IMR-90 (cell line): ENCODE data around the gene TNRC6C. TPM values are rescaled to one million over a fixed set of nuclear protein-coding genes. Genes with fewer than 3 reads are reported as not detected.

Experiments
- ATAC-seq: fragments of 200-7000 bp; cut with Tn5 transposase; 2 replicates; pipeline ENCODE4 v1.9.1; 2020; ENCODE audit warnings: low read depth, mild to moderate bottlenecking, moderate library complexity
- BruUV-seq: library from RNA; stranded (reverse); fragments of 400-500 nt; replicated peaks from 2 replicates; lab custom pipeline; 2021; lab: Mats Ljungman, UMichigan
- CTCF ChIA-PET: fragments of 300-600 bp; formaldehyde crosslinking; extraction: SDS; loops from one replicate; lab custom pipeline; 2021; ENCODE audit warnings: antibody characterized with exemption; lab: Yijun Ruan, JAX
- POLR2A ChIA-PET: fragments of 300-600 bp; sonication (Branson Sonifier 250); formaldehyde crosslinking; loops from one replicate; lab custom pipeline; 2022; ENCODE audit warnings: antibody characterized with exemption; ENCODE audit not compliant: unreplicated experiment; lab: Charles Lee
- DNase-seq: peaks from one replicate; pipeline ENCODE4 v3.0.0; 2013
- H2AFZ ChIP-seq: replicated peaks from 2 replicates; pipeline ENCODE3; 2013; ENCODE audit warnings: low read length, mild to moderate bottlenecking; ENCODE audit not compliant: poor library complexity
- H2AK5ac ChIP-seq: 2 replicates; pipeline ENCODE4 v1.6.1; 2013; ENCODE audit warnings: low read depth, low read length, inconsistent platforms
- H2AK9ac ChIP-seq: replicated peaks from 2 replicates; pipeline ENCODE3; 2013; ENCODE audit warnings: mild to moderate bottlenecking, low read depth, low read length, moderate library complexity; ENCODE audit not compliant: poor library complexity
- H2BK120ac ChIP-seq: 2 replicates; pipeline ENCODE4 v1.6.1; 2013; ENCODE audit warnings: low read depth, low read length, inconsistent platforms
- H2BK15ac ChIP-seq: 3 replicates; pipeline ENCODE4 v1.6.1; 2013; ENCODE audit warnings: low read depth, low read length, inconsistent platforms
- H2BK20ac ChIP-seq: 2 replicates; pipeline ENCODE4 v1.6.1; 2013; ENCODE audit warnings: low read depth, mild to moderate bottlenecking, inconsistent platforms, low read length, moderate library complexity
- H2BK5ac ChIP-seq: 2 replicates; pipeline ENCODE4 v1.6.1; 2013; ENCODE audit warnings: mild to moderate bottlenecking, low read depth, low read length, inconsistent platforms; ENCODE audit not compliant: poor library complexity, severe bottlenecking
- H3K14ac ChIP-seq: replicated peaks from 2 replicates; pipeline ENCODE4 v1.6.1; 2013; ENCODE audit warnings: low read depth, low read length, inconsistent platforms
- H3K18ac ChIP-seq: 2 replicates; pipeline ENCODE4 v1.6.1; 2013; ENCODE audit warnings: low read depth, low read length, control low read depth
- H3K23ac ChIP-seq: 2 replicates; pipeline ENCODE4 v1.6.1; 2013; ENCODE audit warnings: low read depth, low read length, inconsistent platforms
- H3K27ac ChIP-seq: 2 replicates; pipeline ENCODE4 v1.5.1; 2013; ENCODE audit warnings: mild to moderate bottlenecking, control low read depth, low read length; ENCODE audit not compliant: insufficient read depth
- H3K27me3 ChIP-seq: 2 replicates; pipeline ENCODE4 v1.6.1; 2013; ENCODE audit warnings: low read length; ENCODE audit not compliant: control insufficient read depth, insufficient read depth
- H3K36me3 ChIP-seq: 2 replicates; pipeline ENCODE4 v1.6.1; 2013; ENCODE audit warnings: low read length, mixed read lengths; ENCODE audit not compliant: control insufficient read depth, insufficient read depth
- H3K4ac ChIP-seq: 2 replicates; pipeline ENCODE4 v1.6.1; 2013; ENCODE audit warnings: low read depth, low read length, inconsistent platforms
- H3K4me1 ChIP-seq: 2 replicates; pipeline ENCODE4 v1.6.1; 2013; ENCODE audit warnings: low read length, mixed read lengths; ENCODE audit not compliant: control insufficient read depth, insufficient read depth
- H3K4me2 ChIP-seq: 2 replicates; pipeline ENCODE4 v1.6.1; 2013; ENCODE audit warnings: low read depth, mild to moderate bottlenecking, control low read depth, low read length, moderate library complexity
- H3K4me3 ChIP-seq: 2 replicates; pipeline ENCODE4 v1.5.1; 2013; ENCODE audit warnings: low read depth, mild to moderate bottlenecking, control low read depth, low read length, moderate library complexity; ENCODE audit not compliant: insufficient read depth
- H3K56ac ChIP-seq: 2 replicates; pipeline ENCODE4 v1.6.1; 2013; ENCODE audit warnings: low read length, inconsistent platforms; ENCODE audit not compliant: insufficient read depth; ENCODE audit errors: extremely low read depth
- H3K79me1 ChIP-seq, 2 experiments: 2 replicates each; pipeline ENCODE4 v1.6.1; 2013; ENCODE audit warnings: low read length in 2 of 2, inconsistent platforms in 1 of 2, low read depth in 1 of 2
- H3K9ac ChIP-seq: 2 replicates; pipeline ENCODE4 v1.6.1; 2013; ENCODE audit warnings: low read depth, low read length, control low read depth
- H3K9me1 ChIP-seq: 2 replicates; pipeline ENCODE4 v1.6.1; 2013; ENCODE audit warnings: low read length, inconsistent platforms; ENCODE audit not compliant: insufficient read depth
- H3K9me3 ChIP-seq: 2 replicates; pipeline ENCODE4 v1.6.1; 2013; ENCODE audit warnings: low read length; ENCODE audit not compliant: control insufficient read depth, insufficient read depth
- H4K20me1 ChIP-seq: 2 replicates; pipeline ENCODE4 v1.6.1; 2013; ENCODE audit warnings: low read length, inconsistent platforms; ENCODE audit not compliant: insufficient read depth
- H4K5ac ChIP-seq: 2 replicates; pipeline ENCODE4 v1.6.1; 2013; ENCODE audit warnings: mild to moderate bottlenecking, low read depth, low read length, control low read depth
- H4K8ac ChIP-seq, 2 experiments: 2 replicates each; pipeline ENCODE4 v1.6.1; 2013; ENCODE audit warnings: low read depth in 2 of 2, low read length in 2 of 2, control low read depth in 1 of 2, inconsistent platforms in 1 of 2
- H4K91ac ChIP-seq: 2 replicates; pipeline ENCODE4 v1.6.1; 2013; ENCODE audit warnings: low read depth, low read length, inconsistent platforms; ENCODE audit not compliant: insufficient read depth
- CEBPB ChIP-seq: IDR thresholded peaks from 2 replicates; pipeline ENCODE4 v1.6.1; 2012; ENCODE audit warnings: low read depth, low read length, improper control_type of control experiment
- MAZ ChIP-seq: IDR thresholded peaks from 2 replicates; pipeline ENCODE4 v1.6.1; 2012; ENCODE audit warnings: low read depth, mild to moderate bottlenecking, low read length, improper control_type of control experiment, moderate library complexity, borderline replicate concordance
- RAD21 ChIP-seq: IDR thresholded peaks from 2 replicates; pipeline ENCODE4 v1.6.1; 2012; ENCODE audit warnings: low read length, improper control_type of control experiment
- RFX5 ChIP-seq: IDR thresholded peaks from 2 replicates; pipeline ENCODE4 v1.8.0; 2012; ENCODE audit warnings: low read depth, mild to moderate bottlenecking, low read length, moderate library complexity
- SMC3 ChIP-seq: fragments of 150-350 bp; IDR thresholded peaks from 2 replicates; pipeline ENCODE4 v1.6.1; 2016; ENCODE audit warnings: low read depth, mild to moderate bottlenecking, antibody characterized with exemption, low read length, moderate library complexity
- WGBS, 2 experiments: methylation state at CpG; one replicate each; pipeline versions ENCODE4 v1.1.5 to v1.1.7; 2013; ENCODE audit warnings: missing lambda C conversion rate in 2 of 2; ENCODE audit not compliant: insufficient read length in 1 of 2; ENCODE audit errors: extremely low coverage in 2 of 2; 5-methylcytosine and 5-hydroxymethylcytosine counted together
- dilution Hi-C: fragments of 300-500 bp; cut with HindIII; formaldehyde crosslinking; loops from one replicate; pipeline ENCODE4 v1.14.3; 2018; ENCODE audit warnings: low sequenced_read_pairs; ENCODE audit not compliant: unreplicated experiment
- in situ Hi-C: fragments of 300-500 bp; cut with MboI; formaldehyde crosslinking; loops from 3 replicates; pipeline ENCODE4 v1.14.3; 2019; ENCODE audit warnings: low sequenced_read_pairs, inconsistent platforms, mixed read lengths
- intact Hi-C: fragments of 100-400 bp; cut with micrococcal nuclease; formaldehyde crosslinking; loops from 2 replicates; pipeline ENCODE4 v1.10.0; 2022
- polyA plus RNA-seq, 3 experiments: library from polyadenylated mRNA; depleted of rRNA; stranded (reverse); fragments of >200 nt; gene quantifications; 2 replicates each; pipeline ENCODE4 v1.2.3, GENCODE V29; 2012; ENCODE audit warnings: low replicate concordance in 1 of 3
- total RNA-seq: library from RNA; depleted of rRNA; stranded (reverse); fragments of >200 nt; gene quantifications from 2 replicates; pipeline ENCODE4 v1.2.3, GENCODE V29; 2012
- TF ChIP-seq, protein P1 (sequence below): fragments of 150-350 bp; IDR thresholded peaks from 2 replicates; pipeline ENCODE4 v1.6.1; 2016; ENCODE audit warnings: low read depth, mild to moderate bottlenecking, low read length, moderate library complexity, borderline replicate concordance
- TF ChIP-seq, protein P2 (sequence below): conservative IDR thresholded peaks from 2 replicates; pipeline ENCODE4 v1.5.1; 2012; ENCODE audit warnings: mild to moderate bottlenecking, low read depth, low read length, improper control_type of control experiment

TNRC6C gene
- total and polyA plus RNA-seq, 2 of the 4 experiments (the other 2 are of a cell fraction): 1.6 to 2.7 TPM

DNA sequence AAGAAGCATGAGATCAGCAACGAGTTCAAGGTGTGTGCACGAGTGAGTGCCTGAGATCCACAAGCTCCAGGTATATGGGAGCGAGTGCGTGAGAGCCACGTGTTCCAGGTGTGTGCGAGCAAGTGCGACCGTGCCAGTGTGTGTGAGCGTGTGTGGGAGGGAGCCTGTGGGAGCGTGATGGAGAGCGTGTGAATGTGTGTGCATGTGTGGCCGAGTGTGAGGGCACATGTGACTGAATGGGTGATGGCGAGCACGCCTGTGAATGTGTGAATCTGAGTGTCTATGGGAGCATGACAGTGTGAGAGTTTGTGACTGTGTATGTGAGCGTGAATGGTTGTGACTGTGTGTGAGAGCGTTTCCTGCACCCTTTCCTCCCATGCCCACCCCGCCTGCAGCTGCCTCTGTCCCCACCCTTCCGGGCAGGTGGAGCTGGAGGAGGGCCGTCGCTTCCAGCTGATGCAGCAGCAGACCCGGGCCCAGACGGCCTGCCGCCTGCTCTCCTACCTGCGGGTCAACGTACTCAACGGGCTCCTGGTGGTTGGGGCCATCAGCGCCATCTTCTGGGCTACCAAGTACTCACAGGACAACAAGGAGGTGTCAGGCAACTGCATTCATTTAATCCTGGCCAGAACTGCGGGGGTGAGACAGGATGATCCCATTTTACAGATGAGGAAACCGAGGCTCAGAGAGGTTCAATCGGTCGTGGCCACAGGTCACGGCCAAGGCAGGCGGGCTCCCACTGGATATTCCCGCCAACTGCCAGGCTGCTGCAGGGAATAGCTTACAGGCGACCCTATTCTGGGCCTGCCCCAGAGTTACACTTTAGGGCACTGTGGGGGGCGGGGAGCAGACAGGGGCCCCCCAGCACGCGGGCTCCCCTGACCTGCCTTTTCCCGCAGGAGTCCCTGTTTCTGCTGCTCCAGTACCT lies 175.7 kb downstream of the TNRC6C start:
- no peak overlapping the region for H3K14ac ChIP-seq
- H2AK9ac ChIP-seq: peak overlapping the region; percentile 70
- ChIA-PET CTCF (no interaction called here), POLR2A (no interaction called here)
- no peaks in the 10 kb centered on the region for H3K4me1 ChIP-seq
- no peak overlapping the region for H3K18ac ChIP-seq
- TF ChIP-seq MAZ (no peak), SMC3 (peak; percentile 22), RFX5 (no peak), RAD21 (peak; percentile 13; the same call in 1 of the 2 replicates), CEBPB (no peak)
- TF ChIP-seq, protein P1, sequence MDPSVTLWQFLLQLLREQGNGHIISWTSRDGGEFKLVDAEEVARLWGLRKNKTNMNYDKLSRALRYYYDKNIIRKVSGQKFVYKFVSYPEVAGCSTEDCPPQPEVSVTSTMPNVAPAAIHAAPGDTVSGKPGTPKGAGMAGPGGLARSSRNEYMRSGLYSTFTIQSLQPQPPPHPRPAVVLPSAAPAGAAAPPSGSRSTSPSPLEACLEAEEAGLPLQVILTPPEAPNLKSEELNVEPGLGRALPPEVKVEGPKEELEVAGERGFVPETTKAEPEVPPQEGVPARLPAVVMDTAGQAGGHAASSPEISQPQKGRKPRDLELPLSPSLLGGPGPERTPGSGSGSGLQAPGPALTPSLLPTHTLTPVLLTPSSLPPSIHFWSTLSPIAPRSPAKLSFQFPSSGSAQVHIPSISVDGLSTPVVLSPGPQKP: no peak
- TF ChIP-seq, protein P2, sequence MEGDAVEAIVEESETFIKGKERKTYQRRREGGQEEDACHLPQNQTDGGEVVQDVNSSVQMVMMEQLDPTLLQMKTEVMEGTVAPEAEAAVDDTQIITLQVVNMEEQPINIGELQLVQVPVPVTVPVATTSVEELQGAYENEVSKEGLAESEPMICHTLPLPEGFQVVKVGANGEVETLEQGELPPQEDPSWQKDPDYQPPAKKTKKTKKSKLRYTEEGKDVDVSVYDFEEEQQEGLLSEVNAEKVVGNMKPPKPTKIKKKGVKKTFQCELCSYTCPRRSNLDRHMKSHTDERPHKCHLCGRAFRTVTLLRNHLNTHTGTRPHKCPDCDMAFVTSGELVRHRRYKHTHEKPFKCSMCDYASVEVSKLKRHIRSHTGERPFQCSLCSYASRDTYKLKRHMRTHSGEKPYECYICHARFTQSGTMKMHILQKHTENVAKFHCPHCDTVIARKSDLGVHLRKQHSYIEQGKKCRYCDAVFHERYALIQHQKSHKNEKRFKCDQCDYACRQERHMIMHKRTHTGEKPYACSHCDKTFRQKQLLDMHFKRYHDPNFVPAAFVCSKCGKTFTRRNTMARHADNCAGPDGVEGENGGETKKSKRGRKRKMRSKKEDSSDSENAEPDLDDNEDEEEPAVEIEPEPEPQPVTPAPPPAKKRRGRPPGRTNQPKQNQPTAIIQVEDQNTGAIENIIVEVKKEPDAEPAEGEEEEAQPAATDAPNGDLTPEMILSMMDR: peak; percentile 37
- H3K4ac ChIP-seq: no peak overlapping the region
- no peak overlapping the region for H2BK20ac ChIP-seq
- H3K79me1 ChIP-seq: no peaks in the 10 kb centered on the region
- no TSS peak for BruUV-seq
- no peak for ATAC-seq
- WGBS, 2 experiments: 50% methylated on average over 29 of the region's 39 CpGs; no CpG with 5 or more reads in 1 of the 2 experiments
- no peak overlapping the region for H2BK120ac ChIP-seq
- no peak overlapping the region for H4K5ac ChIP-seq
- H3K9ac ChIP-seq: no peak overlapping the region
- in situ Hi-C loops (no loop called here), intact Hi-C loops (loop anchor here (1.0 kb wide), 1 partner anchor 53 kb away; the partner anchor contains the start of genes AFMID and TK1), dilution Hi-C loops (no loop called here)
- peaks cover 61% of the 10 kb centered on the region for H3K27me3 ChIP-seq
- H4K8ac ChIP-seq: no peak overlapping the region
- no peaks in the 10 kb centered on the region for H3K9me3 ChIP-seq
- no peaks in the 10 kb centered on the region for H3K9me1 ChIP-seq
- H4K91ac ChIP-seq: no peak overlapping the region
- no peak overlapping the region for H2BK5ac ChIP-seq
- H3K36me3 ChIP-seq: no peaks in the 10 kb centered on the region
- H3K27ac ChIP-seq: no peak overlapping the region
- peak; percentile 12 for DNase-seq
- no peaks in the 10 kb centered on the region; the same call in 1 of the 2 replicates for H4K20me1 ChIP-seq
- no peak overlapping the region for H3K4me2 ChIP-seq
- H3K23ac ChIP-seq: no peak overlapping the region
- H2BK15ac ChIP-seq: no peak overlapping the region
- no peak overlapping the region for H2AFZ ChIP-seq
- H2AK5ac ChIP-seq: no peak overlapping the region
- no peak overlapping the region for H3K4me3 ChIP-seq
- H3K56ac ChIP-seq: no peak overlapping the region
